Measurements from ENCODE around the gene TEX30.

The TEX30 gene

GRCh38 chr13:102777736-102778135 lies 4.2 kb upstream of the TEX30 start:
- DNase-seq, result no peak

- no peak for DNase-seq
Observed at GRCh38 chr13:102776271-102776670, 2.7 kb upstream of the TEX30 start.

GRCh38 chr13:102774591-102775520 lies 1.3 kb upstream of the TEX30 start:
- no peak for DNase-seq

GRCh38 chr13:102774214-102774568 lies 605 bp upstream of the TEX30 start:
- no peak for DNase-seq

- DNase-seq, result no peak
Observed at GRCh38 chr13:102772042-102772425, 1.6 kb downstream of the TEX30 start.

- no peak for DNase-seq
Observed at GRCh38 chr13:102771298-102772041, 2.1 kb downstream of the TEX30 start.

GRCh38 chr13:102770435-102770834 lies 3.2 kb downstream of the TEX30 start:
- no peak for DNase-seq

GRCh38 chr13:102769679-102770078 lies 3.9 kb downstream of the TEX30 start:
- no peak for DNase-seq

GRCh38 chr13:102768909-102769308 lies 4.7 kb downstream of the TEX30 start:
- DNase-seq, result no peak

GRCh38 chr13:102763741-102764140 lies 9.8 kb downstream of the TEX30 start:
- no peak for DNase-seq

- no peak for DNase-seq
Observed at GRCh38 chr13:102761071-102761470, 12.5 kb downstream of the TEX30 start.

- DNase-seq, result no peak
Observed at GRCh38 chr13:102758842-102759241, 14.7 kb downstream of the TEX30 start.

- DNase-seq, result no peak
Observed at GRCh38 chr13:102757006-102757405, 16.6 kb downstream of the TEX30 start.

- no peak for DNase-seq
Observed at GRCh38 chr13:102751886-102752285, 21.7 kb downstream of the TEX30 start.

GRCh38 chr13:102742506-102742905 lies 31.1 kb downstream of the TEX30 start:
- DNase-seq, result no peak

GRCh38 chr13:102742101-102742500 lies 31.5 kb downstream of the TEX30 start:
- no peak for DNase-seq

GRCh38 chr13:102729560-102730270 lies 43.9 kb downstream of the TEX30 start:
- no peak for DNase-seq

GRCh38 chr13:102726430-102726829 lies 47.2 kb downstream of the TEX30 start:
- DNase-seq, result no peak

GRCh38 chr13:102724923-102725322 lies 48.7 kb downstream of the TEX30 start:
- DNase-seq, result no peak

GRCh38 chr13:102721800-102722231 lies 51.8 kb downstream of the TEX30 start:
- DNase-seq, result no peak

- no peak for DNase-seq
Observed at GRCh38 chr13:102718746-102719145, 54.8 kb downstream of the TEX30 start.

Data from GOT3 (cell line).